IMR-90 (cell line): ENCODE data around the gene E2F4.

Source experiments
- CHD1 ChIP-seq: IDR thresholded peaks from 2 replicates; pipeline ENCODE4 v1.6.1; 2012; ENCODE audit warnings: low read depth, low read length, improper control_type of control experiment
- CTCF ChIP-seq: conservative IDR thresholded peaks from 2 replicates; pipeline ENCODE4 v1.5.1; 2012; ENCODE audit warnings: mild to moderate bottlenecking, low read depth, low read length, improper control_type of control experiment
- ELK1 ChIP-seq: fragments of 150-350 bp; IDR thresholded peaks from 2 replicates; pipeline ENCODE4 v1.6.1; 2016; ENCODE audit warnings: low read depth, mild to moderate bottlenecking, low read length, moderate library complexity, borderline replicate concordance
- FOS ChIP-seq: fragments of 150-350 bp; IDR thresholded peaks from 2 replicates; pipeline ENCODE4 v1.6.1; 2016; ENCODE audit warnings: low read depth, low read length
- MAFK ChIP-seq: IDR thresholded peaks from 2 replicates; pipeline ENCODE4 v1.6.1; 2012; ENCODE audit warnings: low read depth, low read length, improper control_type of control experiment
- NFE2L2 ChIP-seq: fragments of 150-350 bp; IDR thresholded peaks from 2 replicates; pipeline ENCODE4 v1.6.1; 2016; ENCODE audit warnings: low read depth, mild to moderate bottlenecking, low read length
- POLR2A ChIP-seq: IDR thresholded peaks from 2 replicates; pipeline ENCODE4 v1.6.1; 2012; ENCODE audit warnings: mild to moderate bottlenecking, low read depth, low read length
- RAD21 ChIP-seq: IDR thresholded peaks from 2 replicates; pipeline ENCODE4 v1.6.1; 2012; ENCODE audit warnings: low read length, improper control_type of control experiment
- RFX5 ChIP-seq: IDR thresholded peaks from 2 replicates; pipeline ENCODE4 v1.8.0; 2012; ENCODE audit warnings: low read depth, mild to moderate bottlenecking, low read length, moderate library complexity
- SMC3 ChIP-seq: fragments of 150-350 bp; IDR thresholded peaks from 2 replicates; pipeline ENCODE4 v1.6.1; 2016; ENCODE audit warnings: low read depth, mild to moderate bottlenecking, antibody characterized with exemption, low read length, moderate library complexity
- USF2 ChIP-seq: fragments of 150-350 bp; IDR thresholded peaks from 2 replicates; pipeline ENCODE4 v1.6.1; 2017; ENCODE audit warnings: mild to moderate bottlenecking, antibody characterized with exemption, low read length, low read depth

GRCh38 chr16:67198238-67198734, 6.3 kb downstream of the E2F4 start:
- TF ChIP-seq CTCF (peak; percentile 77), CHD1 (no peak), ELK1 (no peak), FOS (no peak), NFE2L2 (no peak), MAFK (no peak), POLR2A (no peak), RAD21 (peak; percentile 50), SMC3 (peak; percentile 45), RFX5 (no peak), USF2 (no peak)
